ENCODE results near the gene DLK2.
"Not testable (repeated sequence)": the region's sequence is repeated elsewhere in the genome, so short reads cannot be mapped to it uniquely, and the experiment has no call there.

The DLK2 gene

GRCh38 chr6:43428112-43428570, 27.2 kb downstream of the DLK2 start:
- H3K4me3 ChIP-seq (ENCODE audit: low read length): peak overlapping the region; percentile 88
- TF ChIP-seq, protein P1, sequence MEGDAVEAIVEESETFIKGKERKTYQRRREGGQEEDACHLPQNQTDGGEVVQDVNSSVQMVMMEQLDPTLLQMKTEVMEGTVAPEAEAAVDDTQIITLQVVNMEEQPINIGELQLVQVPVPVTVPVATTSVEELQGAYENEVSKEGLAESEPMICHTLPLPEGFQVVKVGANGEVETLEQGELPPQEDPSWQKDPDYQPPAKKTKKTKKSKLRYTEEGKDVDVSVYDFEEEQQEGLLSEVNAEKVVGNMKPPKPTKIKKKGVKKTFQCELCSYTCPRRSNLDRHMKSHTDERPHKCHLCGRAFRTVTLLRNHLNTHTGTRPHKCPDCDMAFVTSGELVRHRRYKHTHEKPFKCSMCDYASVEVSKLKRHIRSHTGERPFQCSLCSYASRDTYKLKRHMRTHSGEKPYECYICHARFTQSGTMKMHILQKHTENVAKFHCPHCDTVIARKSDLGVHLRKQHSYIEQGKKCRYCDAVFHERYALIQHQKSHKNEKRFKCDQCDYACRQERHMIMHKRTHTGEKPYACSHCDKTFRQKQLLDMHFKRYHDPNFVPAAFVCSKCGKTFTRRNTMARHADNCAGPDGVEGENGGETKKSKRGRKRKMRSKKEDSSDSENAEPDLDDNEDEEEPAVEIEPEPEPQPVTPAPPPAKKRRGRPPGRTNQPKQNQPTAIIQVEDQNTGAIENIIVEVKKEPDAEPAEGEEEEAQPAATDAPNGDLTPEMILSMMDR (IDR thresholded peaks at IDR 0.05; ENCODE audit: insufficient read depth, low read depth, low read length, missing control alignments): no peak
- DNase-seq (ENCODE audit: low read depth): no peak

GRCh38 chr6:43427406-43428111, 27.8 kb downstream of the DLK2 start, which contains the start of gene ABCC10:
ABCC10 (plus strand) TSS chr6:43427541; CDS start chr6:43427979, 438 bp downstream.
- DNase-seq (ENCODE audit: low read depth): peak; percentile 96
- peak within 1 kb of the TSS; percentile 88 for H3K4me3 ChIP-seq (ENCODE audit: low read length)
- TF ChIP-seq, protein P1 (IDR thresholded peaks at IDR 0.05; ENCODE audit: insufficient read depth, low read depth, low read length, missing control alignments): peak; percentile 55

GRCh38 chr6:43426928-43427405, 28.4 kb downstream of the DLK2 start:
- no peak for DNase-seq (ENCODE audit: low read depth)
- TF ChIP-seq, protein P1 (IDR thresholded peaks at IDR 0.05; ENCODE audit: insufficient read depth, low read depth, low read length, missing control alignments): no peak
- H3K4me3 ChIP-seq (ENCODE audit: low read length): peak overlapping the region; percentile 88

GRCh38 chr6:43425083-43425482, 30.3 kb downstream of the DLK2 start:
- not testable (repeated sequence) for DNase-seq (ENCODE audit: low read depth); H3K4me3 ChIP-seq (ENCODE audit: low read length)

- TF ChIP-seq, protein P1 (IDR thresholded peaks at IDR 0.05; ENCODE audit: insufficient read depth, low read depth, low read length, missing control alignments): no peak
- no peak overlapping the region for H3K4me3 ChIP-seq (ENCODE audit: low read length)
- no peak for DNase-seq (ENCODE audit: low read depth)
Observed at GRCh38 chr6:43421831-43422230, 33.5 kb downstream of the DLK2 start.

DNA sequence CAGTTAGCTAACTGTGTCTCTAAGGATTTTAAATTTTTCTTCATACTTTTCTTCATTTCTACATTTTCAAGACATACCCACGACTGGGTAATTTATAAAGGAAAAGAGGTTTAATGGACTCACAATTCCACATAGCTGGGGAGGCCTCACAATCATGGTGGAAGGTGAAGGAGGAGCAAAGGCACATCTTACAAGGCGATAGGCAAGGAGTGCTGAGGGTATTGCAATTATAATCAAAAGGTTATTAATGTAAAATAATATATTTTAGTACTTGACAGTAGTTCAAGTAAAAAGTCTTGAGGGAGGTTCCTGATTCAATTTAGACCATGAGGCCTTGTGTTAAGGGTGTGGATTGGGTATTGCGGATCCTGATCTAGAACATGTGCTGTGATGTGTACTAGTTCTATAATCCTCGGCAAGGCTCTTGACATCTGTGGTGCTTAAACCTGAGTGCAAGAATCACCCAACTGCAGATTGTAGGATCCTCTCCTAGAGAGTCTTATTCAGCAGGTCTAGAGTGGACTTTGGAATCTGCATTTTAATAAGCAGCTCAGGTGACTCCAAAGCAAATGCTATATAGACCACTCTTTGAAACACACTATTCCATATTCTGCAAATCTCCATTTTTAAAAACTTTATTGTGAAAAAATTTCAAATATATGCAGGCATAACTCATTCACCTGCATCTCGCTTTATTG, 35.2 kb downstream of the DLK2 start:
- TF ChIP-seq, protein P1 (IDR thresholded peaks at IDR 0.05; ENCODE audit: insufficient read depth, low read depth, low read length, missing control alignments): no peak
- H3K4me3 ChIP-seq (ENCODE audit: low read length): no peak overlapping the region
- DNase-seq (ENCODE audit: low read depth): no peak

GRCh38 chr6:43416935-43417334, 38.4 kb downstream of the DLK2 start:
- TF ChIP-seq, protein P1 (IDR thresholded peaks at IDR 0.05; ENCODE audit: insufficient read depth, low read depth, low read length, missing control alignments): no peak
- H3K4me3 ChIP-seq (ENCODE audit: low read length): no peak overlapping the region
- DNase-seq (ENCODE audit: low read depth): no peak

DNA sequence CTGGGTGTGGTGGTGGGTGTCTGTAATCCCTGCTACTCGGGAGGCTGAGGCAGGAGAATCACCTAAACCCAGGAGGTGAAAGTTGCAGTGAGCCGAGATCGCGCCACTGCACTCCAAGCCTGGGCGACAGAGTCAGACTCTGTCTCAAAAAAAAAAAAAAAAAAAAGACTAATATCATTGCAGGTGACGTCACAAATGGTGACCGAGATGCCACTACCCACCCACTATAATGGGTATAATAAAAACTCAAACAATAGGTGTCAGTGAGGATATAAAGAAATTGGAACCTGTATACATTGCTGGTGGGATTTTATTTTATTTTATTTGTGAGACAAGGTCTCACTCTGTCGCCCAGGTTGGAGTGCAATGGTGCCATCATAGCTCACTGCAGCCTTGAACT, 40.1 kb downstream of the DLK2 start:
- DNase-seq (ENCODE audit: low read depth); H3K4me3 ChIP-seq (ENCODE audit: low read length): not testable (repeated sequence)

Measured in epithelial cell of esophagus (primary cell).